Measurements from ENCODE around the gene FEN1. TPM values are rescaled to one million over a fixed set of nuclear protein-coding genes. Genes with fewer than 3 reads are reported as not detected.
A peak's percentile ranks its signal among the peaks of the same experiment; 100 is the strongest.

The FEN1 gene
- total and polyA plus RNA-seq, 2 of the 13 experiments (the other 11 are each of a cell fraction or from before 2014, with no cell fraction given) = 12.4 to 102 TPM

GRCh38 chr11:61749591-61750217 lies 43.0 kb upstream of the FEN1 start (continued):
- TF ChIP-seq HNRNPUL1 (IDR thresholded peaks at IDR 0.05; ENCODE audit: low read depth, low read length) = no peak
- TF ChIP-seq MATR3 (CRISPR knock-in tag; IDR thresholded peaks at IDR 0.05) = no peak
- TF ChIP-seq ZNF720 (CRISPR knock-in tag; IDR thresholded peaks at IDR 0.05) = no peak
- peak; percentile 33; the same call in 1 of the 2 replicates for TF ChIP-seq ZFY (CRISPR knock-in tag; IDR thresholded peaks at IDR 0.05)
- no peak for TF ChIP-seq AHR (CRISPR knock-in tag; IDR thresholded peaks at IDR 0.05)
- no peak for TF ChIP-seq SOX5 (CRISPR knock-in tag; IDR thresholded peaks at IDR 0.05; ENCODE audit: borderline replicate concordance)
- TF ChIP-seq TEAD3 (CRISPR knock-in tag; optimal IDR thresholded peaks at IDR 0.05; ENCODE audit: borderline replicate concordance) = no peak
- TF ChIP-seq, protein P1, sequence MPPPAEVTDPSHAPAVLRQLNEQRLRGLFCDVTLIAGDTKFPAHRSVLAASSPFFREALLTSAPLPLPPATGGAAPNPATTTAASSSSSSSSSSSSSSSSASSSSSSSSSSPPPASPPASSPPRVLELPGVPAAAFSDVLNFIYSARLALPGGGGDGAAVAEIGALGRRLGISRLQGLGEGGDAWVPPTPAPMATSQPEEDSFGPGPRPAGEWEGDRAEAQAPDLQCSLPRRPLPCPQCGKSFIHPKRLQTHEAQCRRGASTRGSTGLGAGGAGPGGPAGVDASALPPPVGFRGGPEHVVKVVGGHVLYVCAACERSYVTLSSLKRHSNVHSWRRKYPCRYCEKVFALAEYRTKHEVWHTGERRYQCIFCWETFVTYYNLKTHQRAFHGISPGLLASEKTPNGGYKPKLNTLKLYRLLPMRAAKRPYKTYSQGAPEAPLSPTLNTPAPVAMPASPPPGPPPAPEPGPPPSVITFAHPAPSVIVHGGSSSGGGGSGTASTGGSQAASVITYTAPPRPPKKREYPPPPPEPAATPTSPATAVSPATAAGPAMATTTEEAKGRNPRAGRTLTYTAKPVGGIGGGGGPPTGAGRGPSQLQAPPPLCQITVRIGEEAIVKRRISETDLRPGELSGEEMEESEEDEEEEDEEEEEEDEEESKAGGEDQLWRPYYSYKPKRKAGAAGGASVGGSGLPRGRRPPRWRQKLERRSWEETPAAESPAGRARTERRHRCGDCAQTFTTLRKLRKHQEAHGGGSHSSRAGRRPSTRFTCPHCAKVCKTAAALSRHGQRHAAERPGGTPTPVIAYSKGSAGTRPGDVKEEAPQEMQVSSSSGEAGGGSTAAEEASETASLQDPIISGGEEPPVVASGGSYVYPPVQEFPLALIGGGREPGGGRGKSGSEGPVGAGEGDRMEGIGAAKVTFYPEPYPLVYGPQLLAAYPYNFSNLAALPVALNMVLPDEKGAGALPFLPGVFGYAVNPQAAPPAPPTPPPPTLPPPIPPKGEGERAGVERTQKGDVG (CRISPR knock-in tag; IDR thresholded peaks at IDR 0.05; ENCODE audit: borderline replicate concordance) = no peak
- no peak for TF ChIP-seq ATF6 (CRISPR knock-in tag; conservative IDR thresholded peaks at IDR 0.05)
- no peak for TF ChIP-seq ZNF253 (CRISPR knock-in tag; IDR thresholded peaks at IDR 0.05; ENCODE audit: borderline replicate concordance)
- TF ChIP-seq ERF (CRISPR knock-in tag; IDR thresholded peaks at IDR 0.05) = no peak
- peak; percentile 67; the same call in 1 of the 2 replicates for TF ChIP-seq PCBP1 (IDR thresholded peaks at IDR 0.05; ENCODE audit: borderline replicate concordance, low read depth, low read length)
- TF ChIP-seq ZNF276 (CRISPR knock-in tag; IDR thresholded peaks at IDR 0.05; ENCODE audit: low read depth) = no peak
- TF ChIP-seq, protein P2, sequence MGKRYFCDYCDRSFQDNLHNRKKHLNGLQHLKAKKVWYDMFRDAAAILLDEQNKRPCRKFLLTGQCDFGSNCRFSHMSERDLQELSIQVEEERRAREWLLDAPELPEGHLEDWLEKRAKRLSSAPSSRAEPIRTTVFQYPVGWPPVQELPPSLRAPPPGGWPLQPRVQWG (CRISPR knock-in tag; IDR thresholded peaks at IDR 0.05; ENCODE audit: borderline replicate concordance, low read depth) = no peak
- no peak for TF ChIP-seq HDAC2 (CRISPR knock-in tag; IDR thresholded peaks at IDR 0.05)
- TF ChIP-seq MBD4 (IDR thresholded peaks at IDR 0.05; ENCODE audit: borderline replicate concordance, low read length) = no peak
- TF ChIP-seq ZNF441 (CRISPR knock-in tag; IDR thresholded peaks at IDR 0.05; ENCODE audit: borderline replicate concordance) = no peak
- no peak for TF ChIP-seq KLF11 (CRISPR knock-in tag; IDR thresholded peaks at IDR 0.05)
- no peak for TF ChIP-seq TOPORS (CRISPR knock-in tag; IDR thresholded peaks at IDR 0.05)
- TF ChIP-seq ELF1 (CRISPR knock-in tag; IDR thresholded peaks at IDR 0.05) = no peak
- no peak for TF ChIP-seq PHF21A (CRISPR knock-in tag; IDR thresholded peaks at IDR 0.05)
- no peak for TF ChIP-seq ASH2L (IDR thresholded peaks at IDR 0.05; ENCODE audit: insufficient read length, low read depth, low read length)
